Ishikawa (cell line): ENCODE data around the gene ACAN.

Experiments
- CEBPB ChIP-seq: IDR thresholded peaks from 2 replicates; pipeline ENCODE4 v1.6.1; 2012
- EGR1 ChIP-seq: IDR thresholded peaks from 2 replicates; pipeline ENCODE4 v1.6.1; 2012
- EP300 ChIP-seq: IDR thresholded peaks from 2 replicates; pipeline ENCODE4 v1.6.1; 2012; ENCODE audit warnings: borderline replicate concordance
- TEAD4 ChIP-seq: IDR thresholded peaks from 2 replicates; pipeline ENCODE4 v1.6.1; 2012
- TF ChIP-seq, protein P1 (sequence below): IDR thresholded peaks from 2 replicates; pipeline ENCODE4 v1.6.1; 2012
- TF ChIP-seq, protein P2 (sequence below): IDR thresholded peaks from 2 replicates; pipeline ENCODE4 v1.6.1; 2012

DNA sequence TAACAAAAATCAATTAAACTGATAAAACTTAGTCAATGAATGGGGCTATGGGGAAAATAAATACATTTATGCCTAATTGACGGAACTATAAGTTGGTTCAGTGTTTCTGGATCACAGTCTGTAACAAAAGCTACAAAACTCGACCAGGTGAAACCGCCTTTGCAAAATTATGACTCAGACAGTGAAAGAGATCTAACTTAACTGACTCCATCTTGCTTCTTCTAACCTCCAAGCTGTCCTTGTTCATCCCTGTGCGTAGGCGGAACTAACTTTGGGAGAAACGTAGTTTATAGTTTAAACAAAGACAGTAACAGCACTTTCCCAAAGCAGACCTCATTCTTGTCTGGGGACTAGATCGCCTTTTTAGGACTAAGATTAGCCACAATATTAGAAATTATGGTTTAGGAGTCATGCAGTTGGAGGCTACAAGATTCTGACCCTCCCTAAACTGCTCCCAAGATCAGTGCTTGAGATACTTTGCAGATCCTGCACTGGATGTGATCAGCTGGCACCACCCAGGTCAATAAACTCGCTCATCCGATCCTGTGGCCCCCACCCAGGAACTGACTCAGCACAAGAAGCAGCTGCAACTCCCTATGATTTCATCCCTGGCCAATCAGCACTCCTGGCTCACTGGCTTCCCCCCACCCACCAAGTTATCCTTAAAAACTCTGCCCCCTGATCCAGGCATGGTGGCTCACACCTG is 117.1 kb downstream of the ACAN start:
- TF ChIP-seq EP300 = peak; percentile 62
- TF ChIP-seq, protein P1, sequence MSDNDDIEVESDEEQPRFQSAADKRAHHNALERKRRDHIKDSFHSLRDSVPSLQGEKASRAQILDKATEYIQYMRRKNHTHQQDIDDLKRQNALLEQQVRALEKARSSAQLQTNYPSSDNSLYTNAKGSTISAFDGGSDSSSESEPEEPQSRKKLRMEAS = no peak
- TF ChIP-seq EGR1 = no peak
- no peak for TF ChIP-seq CEBPB
- 0 out of 2 replicates have a peak, but pooled peaks have one; percentile 10 for TF ChIP-seq TEAD4
- TF ChIP-seq, protein P2, sequence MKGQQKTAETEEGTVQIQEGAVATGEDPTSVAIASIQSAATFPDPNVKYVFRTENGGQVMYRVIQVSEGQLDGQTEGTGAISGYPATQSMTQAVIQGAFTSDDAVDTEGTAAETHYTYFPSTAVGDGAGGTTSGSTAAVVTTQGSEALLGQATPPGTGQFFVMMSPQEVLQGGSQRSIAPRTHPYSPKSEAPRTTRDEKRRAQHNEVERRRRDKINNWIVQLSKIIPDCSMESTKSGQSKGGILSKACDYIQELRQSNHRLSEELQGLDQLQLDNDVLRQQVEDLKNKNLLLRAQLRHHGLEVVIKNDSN = no peak
